Measurements from ENCODE around the gene MICALL1. TPM values are rescaled to one million over a fixed set of nuclear protein-coding genes. Genes with fewer than 3 reads are reported as not detected.
"Not testable (repeated sequence)": the region's sequence is repeated elsewhere in the genome, so short reads cannot be mapped to it uniquely, and the experiment has no call there.

Gene MICALL1
- total RNA-seq, 6 experiments from 2014 or later = 37.7 to 46.5 (median 40.5) TPM

DNA sequence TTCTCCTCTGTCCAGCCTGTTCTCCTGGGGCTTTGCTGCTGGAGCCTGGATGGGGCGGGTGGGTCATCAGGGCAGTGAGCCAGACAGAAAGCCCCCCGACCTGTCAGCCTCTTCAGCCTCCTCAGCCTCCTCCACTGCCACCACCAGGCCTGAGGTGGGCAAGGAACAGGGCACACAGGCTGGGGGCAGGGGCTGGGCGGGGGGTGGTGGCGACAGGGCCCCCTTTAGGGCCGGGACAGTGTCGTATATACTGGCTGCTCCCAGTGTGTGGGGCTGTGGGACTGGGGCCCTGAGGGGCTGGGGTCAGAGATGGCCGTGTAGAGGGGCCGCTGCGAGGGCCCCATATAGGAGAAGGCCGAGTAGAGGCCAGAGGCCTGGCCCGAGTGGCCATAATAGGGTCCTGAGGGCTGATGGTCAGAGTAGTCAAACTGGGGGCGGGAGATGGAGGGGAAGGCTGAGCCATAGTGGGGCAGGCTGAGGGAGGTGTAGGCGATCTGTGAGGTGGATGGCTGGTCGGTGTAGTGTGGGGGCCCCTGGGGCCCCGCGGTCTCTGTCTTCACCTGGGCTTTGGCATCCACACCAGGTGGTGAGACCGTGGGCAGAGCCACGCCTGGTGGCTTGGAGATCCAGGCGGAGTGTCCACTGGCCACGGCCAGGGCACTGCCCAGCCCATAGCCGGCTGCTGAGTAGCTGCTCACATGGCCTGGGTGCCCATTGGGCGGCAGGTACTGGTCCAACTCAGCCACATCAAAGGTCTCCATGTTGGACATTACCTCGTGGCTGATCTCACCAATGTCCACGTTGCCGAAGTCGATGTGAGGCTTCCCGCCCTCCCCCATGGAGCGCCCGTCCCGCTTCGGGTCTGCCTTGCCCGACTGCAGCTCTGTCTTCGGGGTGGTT lies 67.4 kb downstream of the MICALL1 start:
- H3K27me3 Mint-ChIP-seq (ENCODE audit: insufficient read depth) = peaks cover 2% of the 10 kb centered on the region; the same call in 1 of the 2 replicates
- peaks cover 17% of the 10 kb centered on the region for H3K36me3 Mint-ChIP-seq (ENCODE audit: low read depth)
- no peak overlapping the region for H3K27ac Mint-ChIP-seq
- no peaks in the 10 kb centered on the region for H3K9me3 Mint-ChIP-seq
- H3K4me3 Mint-ChIP-seq = no peak overlapping the region
- TF ChIP-seq, protein P1, sequence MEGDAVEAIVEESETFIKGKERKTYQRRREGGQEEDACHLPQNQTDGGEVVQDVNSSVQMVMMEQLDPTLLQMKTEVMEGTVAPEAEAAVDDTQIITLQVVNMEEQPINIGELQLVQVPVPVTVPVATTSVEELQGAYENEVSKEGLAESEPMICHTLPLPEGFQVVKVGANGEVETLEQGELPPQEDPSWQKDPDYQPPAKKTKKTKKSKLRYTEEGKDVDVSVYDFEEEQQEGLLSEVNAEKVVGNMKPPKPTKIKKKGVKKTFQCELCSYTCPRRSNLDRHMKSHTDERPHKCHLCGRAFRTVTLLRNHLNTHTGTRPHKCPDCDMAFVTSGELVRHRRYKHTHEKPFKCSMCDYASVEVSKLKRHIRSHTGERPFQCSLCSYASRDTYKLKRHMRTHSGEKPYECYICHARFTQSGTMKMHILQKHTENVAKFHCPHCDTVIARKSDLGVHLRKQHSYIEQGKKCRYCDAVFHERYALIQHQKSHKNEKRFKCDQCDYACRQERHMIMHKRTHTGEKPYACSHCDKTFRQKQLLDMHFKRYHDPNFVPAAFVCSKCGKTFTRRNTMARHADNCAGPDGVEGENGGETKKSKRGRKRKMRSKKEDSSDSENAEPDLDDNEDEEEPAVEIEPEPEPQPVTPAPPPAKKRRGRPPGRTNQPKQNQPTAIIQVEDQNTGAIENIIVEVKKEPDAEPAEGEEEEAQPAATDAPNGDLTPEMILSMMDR (IDR thresholded peaks at IDR 0.05) = no peak
- H3K4me1 Mint-ChIP-seq (ENCODE audit: low read depth) = no peaks in the 10 kb centered on the region
- DNase-seq = no peak

DNA sequence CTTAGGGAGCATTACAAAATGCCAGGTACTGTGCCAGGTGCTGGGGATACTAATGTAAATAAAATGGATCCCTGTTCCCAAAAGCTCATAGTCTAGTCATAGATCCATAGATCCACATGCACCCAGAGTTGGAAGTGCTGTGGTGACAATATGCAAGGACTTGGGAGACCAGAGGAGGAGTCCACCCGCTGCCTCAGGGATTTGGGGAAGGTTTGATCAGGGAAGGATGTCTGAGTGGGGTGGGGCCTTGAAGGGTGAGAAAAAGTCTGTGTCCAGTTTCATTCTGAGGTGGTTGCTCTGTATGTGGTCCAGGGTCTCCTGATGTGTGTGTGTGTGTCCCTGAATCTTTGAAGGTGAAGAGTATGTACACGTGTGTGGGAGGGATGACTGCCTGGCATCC lies 69.1 kb downstream of the MICALL1 start:
- Mint-ChIP-seq H3K4me1 (ENCODE audit: low read depth) (no peaks in the 10 kb centered on the region), H3K27ac (no peak overlapping the region), H3K36me3 (ENCODE audit: low read depth) (peaks cover 10% of the 10 kb centered on the region; the same call in 1 of the 2 replicates), H3K9me3 (no peaks in the 10 kb centered on the region), H3K27me3 (ENCODE audit: insufficient read depth) (peaks cover 2% of the 10 kb centered on the region; the same call in 1 of the 2 replicates), H3K4me3 (no peak overlapping the region)
- DNase-seq = no peak
- TF ChIP-seq, protein P1 (IDR thresholded peaks at IDR 0.05) = no peak

DNA sequence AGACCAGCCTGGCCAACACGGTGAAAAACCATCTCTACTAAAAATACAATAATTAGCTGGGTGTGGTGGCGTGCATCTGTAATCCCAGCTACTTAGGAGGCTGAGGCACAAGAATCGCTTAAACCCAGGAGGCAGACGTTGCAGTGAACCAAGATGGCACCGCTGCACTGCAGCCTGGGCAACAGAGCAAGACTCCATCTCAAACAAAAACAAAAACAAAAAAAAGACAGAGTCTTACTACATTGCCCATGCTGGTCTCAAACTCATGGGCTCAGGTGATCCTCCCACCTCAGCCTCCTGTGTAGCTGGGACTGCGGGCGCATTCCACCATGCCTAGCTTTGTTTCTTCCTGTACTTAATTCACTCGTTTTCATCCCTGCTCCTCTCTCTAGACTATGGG lies 69.9 kb downstream of the MICALL1 start:
- not testable (repeated sequence) for DNase-seq; H3K4me3 Mint-ChIP-seq; H3K27ac Mint-ChIP-seq; H3K4me1 Mint-ChIP-seq (ENCODE audit: low read depth); H3K9me3 Mint-ChIP-seq; H3K27me3 Mint-ChIP-seq (ENCODE audit: insufficient read depth)
- peaks cover 10% of the 10 kb centered on the region; the same call in 1 of the 2 replicates for H3K36me3 Mint-ChIP-seq (ENCODE audit: low read depth)

DNA sequence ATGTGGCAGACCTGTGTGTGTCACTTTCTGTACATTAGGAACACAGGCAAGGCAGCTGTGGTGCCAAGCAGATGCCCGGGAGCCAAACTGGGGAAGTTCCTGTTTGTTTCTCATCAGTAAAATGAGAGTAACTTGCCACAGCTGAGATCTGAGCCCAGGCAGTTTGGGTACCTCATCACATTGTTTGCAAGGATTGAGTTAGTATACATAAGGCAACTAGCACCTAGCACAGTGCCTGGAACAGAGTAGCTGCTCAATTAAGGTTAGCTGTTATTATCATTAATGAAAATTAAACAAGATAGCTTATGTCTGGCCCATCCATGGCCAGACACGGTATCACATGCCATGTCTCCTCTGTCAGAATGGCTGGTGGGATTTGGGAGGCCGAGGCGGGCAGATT lies 70.5 kb downstream of the MICALL1 start:
- Mint-ChIP-seq H3K27ac (no peak overlapping the region), H3K27me3 (ENCODE audit: insufficient read depth) (peaks cover 2% of the 10 kb centered on the region; the same call in 1 of the 2 replicates), H3K9me3 (no peaks in the 10 kb centered on the region), H3K4me1 (ENCODE audit: low read depth) (no peaks in the 10 kb centered on the region), H3K36me3 (ENCODE audit: low read depth) (peaks cover 10% of the 10 kb centered on the region; the same call in 1 of the 2 replicates), H3K4me3 (no peak overlapping the region)
- DNase-seq = no peak
- TF ChIP-seq, protein P1 (IDR thresholded peaks at IDR 0.05) = no peak

DNA sequence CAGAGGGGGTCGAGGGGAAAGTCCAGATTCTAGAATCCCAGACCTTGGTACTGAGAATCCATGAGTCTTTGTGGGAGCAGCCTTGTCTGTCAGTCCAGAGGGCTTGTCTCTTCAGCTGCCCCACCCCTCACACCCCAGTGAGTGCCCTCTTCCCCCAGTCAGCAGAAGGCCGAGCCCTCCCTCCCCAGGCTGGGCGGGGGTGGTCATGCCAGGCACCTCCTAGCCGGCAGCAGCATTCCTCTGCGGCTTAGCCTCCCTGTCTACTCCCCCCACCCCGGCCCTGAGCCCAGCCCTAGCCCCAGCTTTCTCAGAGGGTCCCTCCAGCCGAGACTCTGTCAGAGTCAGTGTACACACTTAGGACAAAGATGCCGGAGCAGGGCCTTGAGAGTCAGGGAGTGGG lies 73.7 kb downstream of the MICALL1 start:
- no peaks in the 10 kb centered on the region for H3K27me3 Mint-ChIP-seq (ENCODE audit: insufficient read depth)
- no peak overlapping the region for H3K27ac Mint-ChIP-seq
- H3K36me3 Mint-ChIP-seq (ENCODE audit: low read depth) = peaks cover 9% of the 10 kb centered on the region; the same call in 1 of the 2 replicates
- no peaks in the 10 kb centered on the region for H3K9me3 Mint-ChIP-seq
- TF ChIP-seq, protein P1 (IDR thresholded peaks at IDR 0.05) = no peak
- no peak for DNase-seq
- no peaks in the 10 kb centered on the region for H3K4me1 Mint-ChIP-seq (ENCODE audit: low read depth)
- H3K4me3 Mint-ChIP-seq = no peak overlapping the region

Measured in HFFc6 (cell line).